Measurements from ENCODE around the gene ETV5. TPM values are rescaled to one million over a fixed set of nuclear protein-coding genes. Genes with fewer than 3 reads are reported as not detected.

The ETV5 gene
- total and polyA plus RNA-seq, 10 of the 15 experiments (the other 5 are each of a cell fraction or from before 2014, with no cell fraction given), result 5.0 to 18.4 (median 7.4) TPM

- Histone ChIP-seq H3K27ac (ENCODE audit: control insufficient read depth, insufficient read depth) (no peak overlapping the region; the same call in 1 of the 2 replicates), H3K9me3 (replicated peaks; ENCODE audit: control insufficient read depth, insufficient read depth, low read length) (no peaks in the 10 kb centered on the region; the same call in 2 of the 3 replicates), H3K4me3 (peak overlapping the region; percentile 79), H2AFZ (ENCODE audit: control insufficient read depth, low read depth, low read length) (peak overlapping the region; percentile 93), H3K27me3 (replicated peaks in 1 of 2; ENCODE audit: control insufficient read depth in 2 of 2, insufficient read depth in 2 of 2, low read length in 1 of 2) (peaks cover 2 to 15% of the 10 kb centered on the region in 2 experiments; a peak in 3 of 4 replicates), H3K4me2 (ENCODE audit: control insufficient read depth, insufficient read depth) (peak overlapping the region; percentile 98), H3K9ac (ENCODE audit: control insufficient read depth, insufficient read depth, low read length) (peak overlapping the region; percentile 62), H4K20me1 (ENCODE audit: control insufficient read depth, insufficient read depth) (no peaks in the 10 kb centered on the region), H3K4me1 (ENCODE audit: control insufficient read depth, insufficient read depth, low read length) (peaks cover 24% of the 10 kb centered on the region), H3K36me3 (ENCODE audit: control insufficient read depth in 2 of 2, insufficient read depth in 2 of 2, low read length in 1 of 2) (no peaks in the 10 kb centered on the region), H3K79me2 (ENCODE audit: control insufficient read depth, insufficient read depth, low read length) (no peaks in the 10 kb centered on the region)
- 25% methylated on average over 35 of the region's 35 CpGs for WGBS (ENCODE audit: insufficient coverage, insufficient replicate concordance, low lambda C conversion rate, missing lambda C conversion rate)
- ChIA-PET CTCF (interaction anchor here (0.6 to 2.6 kb wide), 8 partner anchors 36 to 803 kb away, joined by 3 to 13 read pairs (median 3); no protein-coding TSS in a partner anchor), SMC1A (ENCODE audit: uncharacterized antibody, unreplicated experiment) (interaction anchor here (0.7 to 1.9 kb wide), 9 partner anchors 15 to 145 kb away, joined by 3 to 6 read pairs (median 4); no protein-coding TSS in a partner anchor), POLR2A (interaction anchor here (0.7 to 2.0 kb wide), 6 partner anchors 13 to 173 kb away, joined by 3 to 6 read pairs (median 3); partner anchors contain the start of gene TRA2B), RAD21 (ENCODE audit: unreplicated experiment) (interaction anchor here (0.6 to 3.3 kb wide), 8 partner anchors 8 to 426 kb away, joined by 3 to 10 read pairs (median 3); no protein-coding TSS in a partner anchor)
- ATAC-seq (no peak), DNase-seq (ENCODE audit: low read depth, low spot score) (no peak), FAIRE-seq (no peak)
- no TSS peak for BruUV-seq (replicated peaks)
- intact Hi-C loops (cut with micrococcal nuclease; ENCODE audit: unreplicated experiment), result loop anchor here (5.0 to 10.0 kb wide), 3 partner anchors 42 to 425 kb away; no protein-coding TSS in a partner anchor
- in situ Hi-C loops (cut with MboI), result no loop called here
- TF ChIP-seq ZNF384 (IDR thresholded peaks at IDR 0.05; ENCODE audit: borderline replicate concordance, low read depth, low read length), result no peak
- no peak for TF ChIP-seq TBL1XR1 (IDR thresholded peaks at IDR 0.05; ENCODE audit: low read depth, low read length)
- no peak for TF ChIP-seq FOXK2 (IDR thresholded peaks at IDR 0.05)
- TF ChIP-seq TCF3 (IDR thresholded peaks at IDR 0.05; ENCODE audit: borderline replicate concordance, insufficient read depth, low read depth, low read length), result no peak
- TF ChIP-seq PML (IDR thresholded peaks at IDR 0.05; ENCODE audit: low read length), result 0 out of 2 replicates have a peak, but pooled peaks have one; percentile 18
- TF ChIP-seq STAT3 (IDR thresholded peaks at IDR 0.05; ENCODE audit: low read depth, low read length), result no peak
- no peak for TF ChIP-seq PAX5 (IDR thresholded peaks at IDR 0.05; ENCODE audit: borderline replicate concordance, low read depth, low read length)
- TF ChIP-seq, protein P1, sequence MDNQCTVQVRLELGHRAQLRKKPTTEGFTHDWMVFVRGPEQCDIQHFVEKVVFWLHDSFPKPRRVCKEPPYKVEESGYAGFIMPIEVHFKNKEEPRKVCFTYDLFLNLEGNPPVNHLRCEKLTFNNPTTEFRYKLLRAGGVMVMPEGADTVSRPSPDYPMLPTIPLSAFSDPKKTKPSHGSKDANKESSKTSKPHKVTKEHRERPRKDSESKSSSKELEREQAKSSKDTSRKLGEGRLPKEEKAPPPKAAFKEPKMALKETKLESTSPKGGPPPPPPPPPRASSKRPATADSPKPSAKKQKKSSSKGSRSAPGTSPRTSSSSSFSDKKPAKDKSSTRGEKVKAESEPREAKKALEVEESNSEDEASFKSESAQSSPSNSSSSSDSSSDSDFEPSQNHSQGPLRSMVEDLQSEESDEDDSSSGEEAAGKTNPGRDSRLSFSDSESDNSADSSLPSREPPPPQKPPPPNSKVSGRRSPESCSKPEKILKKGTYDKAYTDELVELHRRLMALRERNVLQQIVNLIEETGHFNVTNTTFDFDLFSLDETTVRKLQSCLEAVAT (IDR thresholded peaks at IDR 0.05), result no peak
- TF ChIP-seq ZNF592 (IDR thresholded peaks at IDR 0.05), result no peak
- no peak for TF ChIP-seq NR2C1 (IDR thresholded peaks at IDR 0.05)
- TF ChIP-seq RBBP5 (conservative IDR thresholded peaks at IDR 0.05), result no peak
- TF ChIP-seq CBX3 (IDR thresholded peaks at IDR 0.05; ENCODE audit: borderline replicate concordance, low read depth), result no peak
- TF ChIP-seq BCL3 (IDR thresholded peaks at IDR 0.05; ENCODE audit: borderline replicate concordance, insufficient read depth, low read depth, low read length, poor library complexity, severe bottlenecking), result no peak
- TF ChIP-seq ZNF217 (IDR thresholded peaks at IDR 0.05), result no peak
Observed at GRCh38 chr3:186109897-186110803, 1.3 kb upstream of the ETV5 start.

All from GM12878 (cell line).